HAP-1 (cell line): ENCODE measurements around the gene BORCS5.
"Not testable (repeated sequence)": the region's sequence is repeated elsewhere in the genome, so short reads cannot be mapped to it uniquely, and the experiment has no call there.

Experiments used
- DNase-seq, 2 experiments: peaks; one replicate each; pipeline ENCODE4 v3.0.0-alpha.2; 2016 to 2020; ENCODE audit warnings: low spot score in 2 of 2
- H3K27me3 ChIP-seq: fragments of 250-450 bp; sonication (Bioruptor Pico); 2 replicates; pipeline ENCODE4 v1.5.1; 2020; ENCODE audit warnings: low read depth, mild to moderate bottlenecking, moderate library complexity
- H3K36me3 ChIP-seq: fragments of 250-450 bp; sonication (Bioruptor Pico); replicated peaks from 2 replicates; pipeline ENCODE4 v1.5.1; 2020; ENCODE audit warnings: mild to moderate bottlenecking
- H3K4me1 ChIP-seq: fragments of 250-450 bp; sonication (Bioruptor Pico); 2 replicates; pipeline ENCODE4 v1.5.1; 2020; ENCODE audit warnings: mild to moderate bottlenecking
- H3K4me3 ChIP-seq: fragments of 250-450 bp; sonication (Bioruptor Pico); 2 replicates; pipeline ENCODE4 v1.5.1; 2020; ENCODE audit warnings: mild to moderate bottlenecking, moderate library complexity
- H3K9me3 ChIP-seq: fragments of 250-450 bp; sonication (Bioruptor Pico); 2 replicates; pipeline ENCODE4 v1.5.1; 2020; ENCODE audit warnings: mild to moderate bottlenecking, moderate library complexity
- in situ Hi-C: fragments of 300-500 bp; cut with MboI; formaldehyde crosslinking; loops from 3 replicates; pipeline ENCODE4 v1.14.3; 2020; ENCODE audit warnings: low sequenced_read_pairs, inconsistent platforms, mixed read lengths

BORCS5 gene

DNA sequence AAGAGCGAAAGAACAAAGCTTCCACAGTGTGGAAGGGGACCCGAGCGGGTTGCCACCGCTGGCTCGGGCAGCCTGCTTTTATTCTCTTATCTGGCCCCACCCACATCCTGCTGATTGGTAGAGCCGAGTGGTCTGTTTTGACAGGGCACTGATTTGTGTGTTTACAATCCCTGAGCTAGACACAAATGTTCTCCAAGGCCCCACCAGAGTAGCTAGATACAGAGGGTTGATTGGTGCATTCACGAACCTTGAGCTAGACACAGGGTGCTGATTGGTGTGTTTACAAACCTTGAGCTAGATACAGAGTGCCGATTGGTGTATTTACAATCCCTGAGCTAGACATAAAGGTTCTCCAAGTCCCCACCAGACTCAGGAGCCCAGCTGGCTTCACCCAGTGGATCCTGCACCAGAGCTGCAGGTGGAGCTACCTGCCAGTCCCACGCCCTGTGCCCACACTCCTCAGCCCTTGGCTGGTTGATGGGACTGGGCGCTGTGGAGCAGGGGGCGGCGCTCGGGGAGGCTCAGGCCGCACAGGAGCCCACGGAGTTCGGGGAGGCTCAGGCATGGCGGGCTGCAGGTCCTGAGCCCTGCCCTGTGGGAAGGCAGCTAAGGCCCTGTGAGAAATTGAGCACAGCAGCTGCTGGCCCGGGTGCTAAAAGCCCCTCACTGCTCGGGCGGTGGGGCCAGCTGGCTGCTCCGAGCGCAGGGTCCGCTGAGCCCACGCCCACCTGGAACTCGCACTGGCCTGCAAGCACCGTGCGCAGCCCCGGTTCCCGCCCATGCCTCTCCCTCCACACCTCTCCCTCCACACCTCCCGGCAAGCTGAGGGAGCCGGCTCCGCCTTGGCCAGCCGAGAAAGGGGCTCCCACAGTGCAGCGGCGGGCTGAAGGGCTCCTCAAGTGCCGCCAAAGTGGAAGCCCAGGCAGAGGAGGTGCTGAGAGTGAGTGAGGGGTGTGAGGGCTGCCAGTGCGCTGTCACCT is 115.4 kb downstream of the BORCS5 start:
- H3K4me1 ChIP-seq, in situ Hi-C loops: not testable (repeated sequence)
- peaks cover 19% of the 10 kb centered on the region for H3K36me3 ChIP-seq

GRCh38 chr12:12473223-12473622 is 116.3 kb downstream of the BORCS5 start:
- Histone ChIP-seq H3K9me3 (no peaks in the 10 kb centered on the region; the same call in 1 of the 2 replicates), H3K27me3 (no peaks in the 10 kb centered on the region), H3K36me3 (peaks cover 24% of the 10 kb centered on the region), H3K4me3 (no peak overlapping the region), H3K4me1 (no peaks in the 10 kb centered on the region)
- in situ Hi-C loops, result no loop called here
- no peak for DNase-seq

More for the DNA sequence above, 115.4 kb downstream of the BORCS5 start:
- H3K9me3 ChIP-seq, H3K4me3 ChIP-seq, H3K27me3 ChIP-seq, DNase-seq: not testable (repeated sequence)

DNA sequence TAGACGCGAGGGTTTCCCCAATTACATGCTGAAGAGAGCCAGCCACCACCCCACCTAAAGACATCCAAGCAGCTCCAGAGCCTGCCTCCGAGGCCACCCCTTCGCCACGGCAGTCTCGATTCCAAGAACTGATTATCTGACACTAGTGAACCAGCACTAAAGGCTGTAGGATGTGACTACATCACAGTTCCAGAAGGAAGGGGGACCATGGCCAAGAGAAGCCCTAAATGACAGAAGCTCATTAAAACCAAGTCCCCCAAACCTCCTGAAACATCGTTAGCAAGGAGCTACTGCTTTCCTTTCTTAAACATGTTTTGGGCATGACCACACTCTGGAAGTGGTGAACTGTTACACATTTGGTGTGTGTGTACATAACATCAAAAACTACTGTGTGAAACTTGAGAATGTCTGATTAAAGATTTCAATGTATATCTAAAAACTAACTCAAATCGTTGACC is 117.6 kb downstream of the BORCS5 start:
- no peaks in the 10 kb centered on the region for H3K4me1 ChIP-seq
- no peak overlapping the region for H3K4me3 ChIP-seq
- H3K36me3 ChIP-seq, result peaks cover 27% of the 10 kb centered on the region
- DNase-seq, result no peak
- H3K27me3 ChIP-seq, result no peaks in the 10 kb centered on the region
- in situ Hi-C loops, result no loop called here
- no peaks in the 10 kb centered on the region; the same call in 1 of the 2 replicates for H3K9me3 ChIP-seq

DNA sequence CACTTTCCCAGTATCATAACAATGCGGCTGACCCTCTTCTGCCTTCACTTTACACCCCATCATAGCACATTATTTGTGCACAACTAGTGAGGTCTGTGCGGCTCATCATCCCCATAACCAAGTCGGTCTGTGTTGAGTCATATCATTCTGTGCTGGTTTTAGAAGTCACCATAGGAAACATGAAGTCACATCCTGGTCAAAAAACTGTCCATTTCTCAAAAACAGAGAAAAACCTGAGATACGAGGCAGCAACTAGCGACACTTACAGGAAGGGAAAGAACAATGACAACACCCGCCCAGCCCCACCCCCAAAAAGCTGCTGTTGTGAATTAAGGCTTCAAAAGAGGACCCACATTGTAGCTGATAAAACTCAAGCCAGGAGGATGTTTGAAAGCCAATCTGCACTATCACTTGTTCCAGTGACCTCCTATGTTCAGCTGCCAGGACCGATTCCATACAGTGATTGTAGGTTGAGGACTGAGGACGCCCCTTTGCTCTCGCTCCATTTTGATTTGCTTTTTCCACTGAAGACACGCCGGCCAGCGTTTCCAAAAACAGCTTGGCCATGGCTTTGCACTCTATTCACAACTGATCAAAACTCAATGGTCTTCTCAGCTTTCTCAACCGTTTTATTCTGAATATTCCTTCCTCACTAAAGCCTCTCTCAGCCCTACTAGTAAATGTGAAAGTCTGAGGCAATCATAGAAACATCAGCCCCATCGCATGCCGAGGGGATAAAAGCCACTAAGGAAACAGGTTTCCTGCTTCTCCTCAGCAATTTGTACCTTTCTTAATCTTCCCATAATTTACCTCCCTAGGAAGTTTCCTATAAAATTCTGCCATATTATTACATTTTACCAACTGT is 118.3 kb downstream of the BORCS5 start:
- H3K27me3 ChIP-seq, result no peaks in the 10 kb centered on the region
- H3K4me3 ChIP-seq, result no peak overlapping the region
- no peaks in the 10 kb centered on the region; the same call in 1 of the 2 replicates for H3K9me3 ChIP-seq
- in situ Hi-C loops, result no loop called here
- peaks cover 30% of the 10 kb centered on the region for H3K36me3 ChIP-seq
- no peaks in the 10 kb centered on the region for H3K4me1 ChIP-seq
- DNase-seq, result no peak

DNA sequence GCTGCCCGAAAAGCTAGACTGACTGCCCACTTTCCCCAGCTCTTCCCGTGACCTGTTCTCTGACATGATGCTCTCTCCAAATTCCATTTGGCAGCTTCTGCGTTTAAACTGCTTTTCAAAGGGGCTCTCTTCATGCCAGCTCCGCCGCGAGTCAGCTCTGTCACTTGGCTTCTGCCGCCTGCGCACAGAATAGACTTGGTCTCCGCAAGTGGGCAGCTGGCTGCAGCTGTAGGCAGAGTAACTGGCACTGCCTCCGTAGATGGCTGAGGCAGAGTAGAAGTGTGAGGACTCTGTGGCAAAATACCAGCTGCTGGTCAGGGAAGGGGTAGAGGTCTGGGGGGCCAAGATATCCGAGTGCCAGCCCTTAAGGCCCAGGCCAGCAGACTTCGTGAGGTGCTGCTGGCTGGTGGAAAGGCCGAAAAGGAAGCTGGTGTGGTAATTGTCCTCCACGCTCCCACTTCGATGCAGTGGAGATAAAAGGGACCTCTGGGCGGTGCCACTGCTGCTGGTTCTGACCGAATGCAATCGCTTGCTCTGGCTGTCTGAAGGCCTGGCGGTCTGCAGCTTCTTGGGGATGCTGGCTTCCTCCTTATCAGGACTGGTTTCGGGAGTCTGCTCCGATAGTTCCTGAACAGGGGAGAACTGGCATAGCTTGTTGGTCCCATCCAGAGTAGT is 120.1 kb downstream of the BORCS5 start:
- no peaks in the 10 kb centered on the region for H3K9me3 ChIP-seq

DNA sequence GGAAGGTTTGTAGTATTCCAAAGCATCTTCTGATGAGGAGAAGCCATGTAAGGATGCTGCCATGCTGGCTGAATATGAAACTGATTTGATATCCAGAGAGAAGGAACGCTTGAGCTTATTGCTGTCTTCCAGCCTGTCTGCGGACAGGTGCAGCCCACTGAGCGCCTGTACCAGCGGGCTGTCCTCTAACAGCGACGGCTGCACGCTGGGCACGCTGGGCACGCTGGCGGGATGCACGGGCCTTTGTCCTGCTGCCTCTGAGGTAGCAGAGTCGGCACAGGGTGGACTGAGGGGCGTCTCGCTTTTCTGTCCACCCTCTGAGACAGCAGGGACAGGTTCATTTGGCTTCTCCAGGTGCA is 120.6 kb downstream of the BORCS5 start:
- H3K36me3 ChIP-seq, result peaks cover 38% of the 10 kb centered on the region
- no peaks in the 10 kb centered on the region for H3K27me3 ChIP-seq
- in situ Hi-C loops, result no loop called here
- no peak for DNase-seq
- H3K4me1 ChIP-seq, result no peaks in the 10 kb centered on the region
- no peaks in the 10 kb centered on the region for H3K9me3 ChIP-seq
- no peak overlapping the region for H3K4me3 ChIP-seq

More for the DNA sequence above, 120.1 kb downstream of the BORCS5 start:
- no peak for DNase-seq
- in situ Hi-C loops, result no loop called here
- no peak overlapping the region for H3K4me3 ChIP-seq
- no peaks in the 10 kb centered on the region for H3K27me3 ChIP-seq
- no peaks in the 10 kb centered on the region for H3K4me1 ChIP-seq
- H3K36me3 ChIP-seq, result peaks cover 35% of the 10 kb centered on the region

GRCh38 chr12:12480074-12480473 is 123.2 kb downstream of the BORCS5 start:
- no peak for DNase-seq
- Histone ChIP-seq H3K36me3 (peaks cover 42% of the 10 kb centered on the region), H3K9me3 (no peaks in the 10 kb centered on the region), H3K4me1 (no peaks in the 10 kb centered on the region), H3K4me3 (no peak overlapping the region), H3K27me3 (no peaks in the 10 kb centered on the region)
- in situ Hi-C loops, result no loop called here

- Histone ChIP-seq H3K9me3 (no peaks in the 10 kb centered on the region), H3K27me3 (no peaks in the 10 kb centered on the region), H3K4me1 (no peaks in the 10 kb centered on the region), H3K36me3 (peaks cover 40% of the 10 kb centered on the region), H3K4me3 (no peak overlapping the region)
- no peak for DNase-seq
- in situ Hi-C loops, result no loop called here
These were observed 124.8 kb downstream of the BORCS5 start for GRCh38 chr12:12481631-12482030.

GRCh38 chr12:12482150-12482761 is 125.4 kb downstream of the BORCS5 start:
- in situ Hi-C loops, result no loop called here
- Histone ChIP-seq H3K4me1 (no peaks in the 10 kb centered on the region), H3K27me3 (no peaks in the 10 kb centered on the region), H3K36me3 (peaks cover 33% of the 10 kb centered on the region), H3K4me3 (no peak overlapping the region), H3K9me3 (no peaks in the 10 kb centered on the region)
- DNase-seq, result no peak

GRCh38 chr12:12482959-12483358 is 126.1 kb downstream of the BORCS5 start:
- in situ Hi-C loops, result no loop called here
- H3K27me3 ChIP-seq, result no peaks in the 10 kb centered on the region
- no peak for DNase-seq
- no peaks in the 10 kb centered on the region for H3K9me3 ChIP-seq
- no peak overlapping the region for H3K4me3 ChIP-seq
- no peaks in the 10 kb centered on the region for H3K4me1 ChIP-seq
- H3K36me3 ChIP-seq, result peaks cover 29% of the 10 kb centered on the region

GRCh38 chr12:12483438-12483837 is 126.6 kb downstream of the BORCS5 start:
- Histone ChIP-seq H3K9me3 (no peaks in the 10 kb centered on the region), H3K4me1 (no peaks in the 10 kb centered on the region), H3K36me3 (peaks cover 29% of the 10 kb centered on the region), H3K4me3 (no peak overlapping the region), H3K27me3 (no peaks in the 10 kb centered on the region)
- in situ Hi-C loops, result no loop called here
- DNase-seq, result no peak

- H3K27me3 ChIP-seq, result no peaks in the 10 kb centered on the region
- H3K4me1 ChIP-seq, result no peaks in the 10 kb centered on the region
- H3K36me3 ChIP-seq, result peaks cover 28% of the 10 kb centered on the region
- DNase-seq, result no peak
- H3K4me3 ChIP-seq, result no peak overlapping the region
- in situ Hi-C loops, result no loop called here
- H3K9me3 ChIP-seq, result no peaks in the 10 kb centered on the region
These were observed 129.9 kb downstream of the BORCS5 start for GRCh38 chr12:12486661-12487240.

GRCh38 chr12:12487490-12487889 is 130.6 kb downstream of the BORCS5 start:
- no peaks in the 10 kb centered on the region for H3K9me3 ChIP-seq
- DNase-seq, result no peak
- no peak overlapping the region for H3K4me3 ChIP-seq
- H3K27me3 ChIP-seq, result no peaks in the 10 kb centered on the region
- in situ Hi-C loops, result no loop called here
- peaks cover 22% of the 10 kb centered on the region for H3K36me3 ChIP-seq
- H3K4me1 ChIP-seq, result no peaks in the 10 kb centered on the region
